ENCODE data around the gene MAFB.

- TF ChIP-seq EZH2 (IDR thresholded peaks at IDR 0.05) = no peak
- TF ChIP-seq CTCF (IDR thresholded peaks at IDR 0.05 in 2 of 3, conservative IDR thresholded peaks at IDR 0.05 in 1 of 3; ENCODE audit: borderline replicate concordance in 1 of 3, insufficient read depth in 1 of 3, low read depth in 2 of 3, low read length in 2 of 3) = no peak
- no peak for TF ChIP-seq EZH2phosphoT487 (IDR thresholded peaks at IDR 0.05; ENCODE audit: borderline replicate concordance)
- TF ChIP-seq ZFX (IDR thresholded peaks at IDR 0.05) = no peak
- no peak for TF ChIP-seq CEBPB (IDR thresholded peaks at IDR 0.05; ENCODE audit: low read depth)
- no peak for TF ChIP-seq POLR2AphosphoS5 (IDR thresholded peaks at IDR 0.05; ENCODE audit: low read depth, low read length)
- no peak for TF ChIP-seq POLR2A (IDR thresholded peaks at IDR 0.05; ENCODE audit: borderline replicate concordance, extremely low read depth, insufficient read depth, insufficient read length)
Measured at GRCh38 chr20:40639132-40639531, 49.9 kb downstream of the MAFB start.
